ENCODE measurements around the gene PSD4.

PSD4 gene

DNA sequence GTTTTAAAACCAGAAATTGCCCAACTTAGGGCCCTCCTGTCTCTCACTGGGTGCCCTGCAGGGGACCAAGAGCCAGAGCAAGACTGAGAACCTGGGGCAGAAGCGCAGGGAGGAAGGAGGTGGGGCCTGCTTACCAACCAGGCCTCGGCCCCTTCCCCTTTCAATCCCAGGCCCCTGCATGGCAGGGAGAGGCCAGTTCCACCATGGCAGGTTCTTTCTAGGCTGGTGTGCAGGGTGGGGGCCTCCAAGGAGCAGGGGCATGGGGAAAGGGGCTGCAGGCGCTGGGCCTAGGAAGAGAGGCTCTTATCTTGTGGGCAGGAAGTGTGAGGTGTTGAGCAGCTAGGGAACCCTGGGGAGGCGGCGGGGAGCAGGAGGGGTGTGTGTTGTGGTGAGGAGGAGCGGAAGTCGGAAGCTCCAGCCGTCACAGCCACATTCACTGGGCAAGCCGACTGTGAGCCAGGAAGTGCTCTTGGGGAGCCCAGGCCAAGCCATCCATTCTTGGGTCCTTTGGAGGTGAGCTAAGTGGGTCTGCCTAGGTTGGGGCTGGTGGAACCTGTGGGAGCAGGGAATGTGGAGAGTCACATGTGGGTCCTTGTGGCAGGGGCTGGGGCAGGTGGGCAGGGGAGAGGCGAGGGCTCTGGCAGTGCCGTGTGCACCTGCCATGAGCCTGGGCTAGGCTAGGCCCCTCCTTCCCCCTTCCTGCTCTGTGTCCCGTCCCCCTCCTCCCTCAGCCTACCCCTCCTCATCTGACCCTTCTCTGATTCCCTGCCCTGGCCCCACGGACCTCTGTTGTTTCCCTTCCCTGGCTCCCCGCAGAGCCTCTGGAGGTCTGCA lies at the start of gene PSD4:
PSD4 (plus strand) TSS at position 430 of the 834 bp plus-strand sequence. CDS start 8,486 bp downstream, outside the sequence.
- ATAC-seq, result no peak
- TF ChIP-seq ISL1 (CRISPR knock-in tag; IDR thresholded peaks at IDR 0.05), result no peak
- no peak for TF ChIP-seq RARB (CRISPR knock-in tag; IDR thresholded peaks at IDR 0.05)

DNA sequence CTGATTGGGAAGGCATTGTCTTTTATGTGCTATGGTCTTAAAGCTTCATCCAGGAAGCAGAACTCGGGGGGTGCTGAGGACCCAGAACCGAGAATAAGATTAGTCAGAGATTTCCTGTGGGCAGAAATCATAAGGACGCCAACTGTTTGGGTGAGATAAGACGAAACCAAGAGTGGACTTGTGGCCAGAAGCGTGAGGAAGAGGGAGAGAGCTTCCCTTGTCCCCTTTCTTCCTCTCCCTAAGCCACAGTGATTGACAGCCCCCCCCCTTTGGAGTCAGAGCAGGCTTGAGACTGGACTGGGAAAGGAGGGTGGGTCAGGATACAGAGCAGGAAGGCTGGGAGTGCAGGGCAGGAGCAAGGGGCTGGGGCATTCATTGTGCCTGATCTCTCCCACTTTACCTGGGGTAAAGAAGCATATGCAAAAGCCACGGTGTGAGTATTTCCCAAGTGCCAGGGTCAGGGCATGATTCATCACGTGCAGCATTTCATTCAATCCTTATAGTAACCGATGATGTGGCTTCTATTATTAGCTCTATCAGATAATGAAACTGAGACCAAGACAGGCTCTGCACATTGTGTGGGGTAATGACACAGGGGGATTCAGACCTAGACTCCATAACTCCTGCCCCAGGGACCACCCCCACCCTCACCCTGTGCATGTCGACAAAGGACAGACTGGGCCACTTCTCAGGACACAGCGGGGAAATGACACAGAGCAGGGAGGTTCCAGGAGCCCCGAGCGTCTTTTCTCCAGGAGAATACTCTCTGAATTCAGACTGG lies 49.4 kb upstream of the PSD4 start:
- TF ChIP-seq ARNTL (CRISPR knock-in tag; IDR thresholded peaks at IDR 0.05; ENCODE audit: borderline replicate concordance, low read depth) (no peak), ZC3H10 (CRISPR knock-in tag; IDR thresholded peaks at IDR 0.05) (no peak)
- peak; percentile 48; the same call in 2 of the 3 replicates for ATAC-seq

DNA sequence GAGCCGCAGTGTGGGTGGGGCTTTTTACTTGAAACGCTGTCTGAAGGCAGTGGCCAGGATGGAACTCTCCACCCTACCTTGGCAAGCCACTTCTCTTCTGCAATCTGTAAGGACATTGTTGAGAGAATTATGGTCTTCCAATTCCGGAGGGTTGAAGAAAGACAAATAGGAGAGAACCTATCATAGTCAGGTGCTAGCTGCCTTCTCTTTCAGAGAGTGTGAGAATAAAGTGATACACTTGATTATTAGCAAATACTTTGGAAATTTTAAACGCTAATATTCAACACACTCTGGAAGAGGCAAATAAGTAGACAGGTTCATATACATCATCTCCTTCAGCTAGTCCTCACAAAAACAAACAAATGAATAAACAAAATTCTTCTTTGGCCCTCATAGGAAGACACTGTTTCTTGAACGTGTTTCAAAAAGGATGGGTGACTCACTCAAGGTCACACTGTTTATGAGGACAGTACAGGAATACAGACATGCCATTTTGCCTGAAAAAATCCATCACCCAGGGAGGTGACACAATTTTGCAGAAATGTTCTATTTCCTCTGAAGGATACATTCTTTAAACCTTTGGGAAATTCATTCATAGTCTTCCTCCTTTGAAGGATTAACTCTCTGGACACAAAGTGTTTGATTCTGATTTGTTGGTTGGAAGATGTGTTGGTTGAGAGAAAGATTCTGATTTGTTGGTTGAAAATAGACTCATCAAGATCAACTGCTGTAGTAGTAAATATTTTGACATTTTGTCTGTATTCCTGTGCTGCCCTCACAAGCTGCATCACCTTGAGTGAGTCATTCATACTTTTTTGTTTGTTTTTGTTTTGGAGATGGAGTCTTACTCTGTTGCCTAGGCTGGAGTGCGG lies 48.6 kb upstream of the PSD4 start:
- no peak for ATAC-seq
- TF ChIP-seq, protein P1, sequence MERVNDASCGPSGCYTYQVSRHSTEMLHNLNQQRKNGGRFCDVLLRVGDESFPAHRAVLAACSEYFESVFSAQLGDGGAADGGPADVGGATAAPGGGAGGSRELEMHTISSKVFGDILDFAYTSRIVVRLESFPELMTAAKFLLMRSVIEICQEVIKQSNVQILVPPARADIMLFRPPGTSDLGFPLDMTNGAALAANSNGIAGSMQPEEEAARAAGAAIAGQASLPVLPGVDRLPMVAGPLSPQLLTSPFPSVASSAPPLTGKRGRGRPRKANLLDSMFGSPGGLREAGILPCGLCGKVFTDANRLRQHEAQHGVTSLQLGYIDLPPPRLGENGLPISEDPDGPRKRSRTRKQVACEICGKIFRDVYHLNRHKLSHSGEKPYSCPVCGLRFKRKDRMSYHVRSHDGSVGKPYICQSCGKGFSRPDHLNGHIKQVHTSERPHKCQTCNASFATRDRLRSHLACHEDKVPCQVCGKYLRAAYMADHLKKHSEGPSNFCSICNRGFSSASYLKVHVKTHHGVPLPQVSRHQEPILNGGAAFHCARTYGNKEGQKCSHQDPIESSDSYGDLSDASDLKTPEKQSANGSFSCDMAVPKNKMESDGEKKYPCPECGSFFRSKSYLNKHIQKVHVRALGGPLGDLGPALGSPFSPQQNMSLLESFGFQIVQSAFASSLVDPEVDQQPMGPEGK (CRISPR knock-in tag; IDR thresholded peaks at IDR 0.05; ENCODE audit: borderline replicate concordance), result no peak
- TF ChIP-seq, protein P2, sequence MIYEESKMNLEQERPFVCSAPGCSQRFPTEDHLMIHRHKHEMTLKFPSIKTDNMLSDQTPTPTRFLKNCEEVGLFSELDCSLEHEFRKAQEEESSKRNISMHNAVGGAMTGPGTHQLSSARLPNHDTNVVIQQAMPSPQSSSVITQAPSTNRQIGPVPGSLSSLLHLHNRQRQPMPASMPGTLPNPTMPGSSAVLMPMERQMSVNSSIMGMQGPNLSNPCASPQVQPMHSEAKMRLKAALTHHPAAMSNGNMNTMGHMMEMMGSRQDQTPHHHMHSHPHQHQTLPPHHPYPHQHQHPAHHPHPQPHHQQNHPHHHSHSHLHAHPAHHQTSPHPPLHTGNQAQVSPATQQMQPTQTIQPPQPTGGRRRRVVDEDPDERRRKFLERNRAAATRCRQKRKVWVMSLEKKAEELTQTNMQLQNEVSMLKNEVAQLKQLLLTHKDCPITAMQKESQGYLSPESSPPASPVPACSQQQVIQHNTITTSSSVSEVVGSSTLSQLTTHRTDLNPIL (CRISPR knock-in tag; IDR thresholded peaks at IDR 0.05; ENCODE audit: low read depth), result no peak
- no peak for TF ChIP-seq SNAI2 (CRISPR knock-in tag; IDR thresholded peaks at IDR 0.05)
- no peak for TF ChIP-seq ESRRG (CRISPR knock-in tag; IDR thresholded peaks at IDR 0.05)
- TF ChIP-seq RARB (CRISPR knock-in tag; IDR thresholded peaks at IDR 0.05), result no peak

DNA sequence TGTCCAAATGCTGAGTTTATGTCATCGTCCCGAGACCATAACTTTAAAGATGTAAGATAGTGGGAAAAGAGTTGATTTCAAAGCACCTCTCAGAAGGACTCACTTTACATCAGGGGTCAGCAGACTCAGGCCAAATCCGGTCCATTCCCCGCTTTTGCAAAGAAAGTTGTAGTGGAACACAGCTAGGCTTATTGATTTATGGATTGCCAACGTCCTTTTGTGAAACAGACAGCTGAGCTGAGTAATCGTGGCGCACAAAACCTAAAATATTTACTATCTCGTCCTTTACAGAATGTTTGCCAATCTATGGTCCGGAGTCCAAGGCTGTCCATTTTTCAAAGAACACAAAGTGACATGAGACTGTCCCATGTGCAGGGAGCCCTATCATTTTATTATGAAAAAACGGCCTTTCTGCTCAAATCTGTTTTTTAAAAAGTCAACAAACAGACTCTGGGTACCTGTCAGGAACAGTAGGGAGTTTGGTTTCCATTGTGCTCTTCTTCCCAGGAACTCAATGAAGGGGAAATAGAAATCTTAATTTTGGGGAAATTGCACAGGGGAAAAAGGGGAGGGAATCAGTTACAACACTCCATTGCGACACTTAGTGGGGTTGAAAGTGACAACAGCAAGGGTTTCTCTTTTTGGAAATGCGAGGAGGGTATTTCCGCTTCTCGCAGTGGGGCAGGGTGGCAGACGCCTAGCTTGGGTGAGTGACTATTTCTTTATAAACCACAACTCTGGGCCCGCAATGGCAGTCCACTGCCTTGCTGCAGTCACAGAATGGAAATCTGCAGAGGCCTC lies 46.7 kb upstream of the PSD4 start, which contains the start of gene IL1RN:
IL1RN (plus strand) TSS at position 754 of the 801 bp plus-strand sequence; CDS start at position 781, 27 bp downstream.
- no peak for ATAC-seq
- TF ChIP-seq ISL1 (CRISPR knock-in tag; IDR thresholded peaks at IDR 0.05) (no peak), ZC3H10 (CRISPR knock-in tag; IDR thresholded peaks at IDR 0.05) (no peak), RARB (CRISPR knock-in tag; IDR thresholded peaks at IDR 0.05) (no peak), GLIS3 (CRISPR knock-in tag; IDR thresholded peaks at IDR 0.05) (no peak), PPARA (CRISPR knock-in tag; IDR thresholded peaks at IDR 0.05; ENCODE audit: borderline replicate concordance) (no peak), ZNF8 (CRISPR knock-in tag; IDR thresholded peaks at IDR 0.05) (no peak), ARNTL (CRISPR knock-in tag; IDR thresholded peaks at IDR 0.05; ENCODE audit: borderline replicate concordance, low read depth) (no peak), ZNF70 (CRISPR knock-in tag; IDR thresholded peaks at IDR 0.05) (no peak), TSHZ2 (CRISPR knock-in tag; IDR thresholded peaks at IDR 0.05) (no peak), TCF4 (CRISPR knock-in tag; IDR thresholded peaks at IDR 0.05; ENCODE audit: borderline replicate concordance) (no peak), ESRRG (CRISPR knock-in tag; IDR thresholded peaks at IDR 0.05) (no peak), OSR1 (CRISPR knock-in tag; IDR thresholded peaks at IDR 0.05) (no peak), ZFP30 (CRISPR knock-in tag; IDR thresholded peaks at IDR 0.05) (no peak), CSRNP3 (CRISPR knock-in tag; IDR thresholded peaks at IDR 0.05) (no peak)
- TF ChIP-seq, protein P1 (CRISPR knock-in tag; IDR thresholded peaks at IDR 0.05; ENCODE audit: borderline replicate concordance), result no peak

Measured in SK-N-SH treated with all-trans-retinoic acid at 6 μM for 48 hours (cell line).